ENCODE measurements around the gene TM9SF4.

The TM9SF4 gene

DNA sequence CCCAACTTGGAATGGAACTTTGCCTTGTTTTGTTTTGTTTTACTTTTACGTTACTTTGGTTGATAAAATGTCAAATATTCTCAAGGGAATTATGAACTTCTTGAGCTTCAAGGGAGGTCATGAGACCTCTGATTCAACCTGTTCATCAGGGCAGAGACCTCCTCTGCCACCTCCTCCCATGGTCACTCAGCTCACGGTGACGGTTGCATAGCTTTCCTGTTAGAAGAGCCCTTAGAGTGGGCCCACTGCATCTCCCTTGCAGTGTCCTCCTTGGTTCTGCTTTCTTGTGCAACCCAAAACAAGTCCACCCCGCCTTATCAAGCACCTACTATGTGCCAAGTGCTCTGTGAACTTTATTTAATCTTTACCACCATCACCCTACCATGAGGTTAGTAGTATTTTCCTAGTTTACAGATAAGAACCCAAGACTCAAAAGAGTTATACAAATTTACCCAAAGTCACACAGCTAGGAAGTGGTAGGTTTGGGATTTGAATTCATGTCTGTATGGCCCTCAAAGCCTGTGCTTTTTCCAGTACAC is 15.5 kb downstream of the TM9SF4 start:
- peaks cover 3 to 9% of the 10 kb centered on the region in 2 experiments; a peak in 2 of 3 replicates for H3K36me3 ChIP-seq (ENCODE audit: control insufficient read depth in 2 of 2, insufficient read depth in 1 of 2, low read length in 2 of 2)
- no peak overlapping the region for H3K27ac ChIP-seq (ENCODE audit: extremely low read depth, low read depth, low read length)
- no peaks in the 10 kb centered on the region for H3K9me3 ChIP-seq (ENCODE audit: control insufficient read depth, insufficient read depth, low read depth, low read length)
- H3K4me3 ChIP-seq (ENCODE audit: low read depth, low read length) = no peak overlapping the region
- no peak for TF ChIP-seq YY2 (tag by site-specific recombination; IDR thresholded peaks at IDR 0.05)
- no peak for TF ChIP-seq ZNF658 (tag by site-specific recombination; IDR thresholded peaks at IDR 0.05)
- TF ChIP-seq, protein P1, sequence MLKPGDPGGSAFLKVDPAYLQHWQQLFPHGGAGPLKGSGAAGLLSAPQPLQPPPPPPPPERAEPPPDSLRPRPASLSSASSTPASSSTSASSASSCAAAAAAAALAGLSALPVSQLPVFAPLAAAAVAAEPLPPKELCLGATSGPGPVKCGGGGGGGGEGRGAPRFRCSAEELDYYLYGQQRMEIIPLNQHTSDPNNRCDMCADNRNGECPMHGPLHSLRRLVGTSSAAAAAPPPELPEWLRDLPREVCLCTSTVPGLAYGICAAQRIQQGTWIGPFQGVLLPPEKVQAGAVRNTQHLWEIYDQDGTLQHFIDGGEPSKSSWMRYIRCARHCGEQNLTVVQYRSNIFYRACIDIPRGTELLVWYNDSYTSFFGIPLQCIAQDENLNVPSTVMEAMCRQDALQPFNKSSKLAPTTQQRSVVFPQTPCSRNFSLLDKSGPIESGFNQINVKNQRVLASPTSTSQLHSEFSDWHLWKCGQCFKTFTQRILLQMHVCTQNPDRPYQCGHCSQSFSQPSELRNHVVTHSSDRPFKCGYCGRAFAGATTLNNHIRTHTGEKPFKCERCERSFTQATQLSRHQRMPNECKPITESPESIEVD (tag by site-specific recombination; IDR thresholded peaks at IDR 0.05) = no peak
- TF ChIP-seq ZNF561 (tag by site-specific recombination; IDR thresholded peaks at IDR 0.05; ENCODE audit: borderline replicate concordance) = no peak
- no peak for TF ChIP-seq ZNF214 (tag by site-specific recombination; IDR thresholded peaks at IDR 0.05; ENCODE audit: borderline replicate concordance)
- TF ChIP-seq ZNF157 (tag by site-specific recombination; IDR thresholded peaks at IDR 0.05) = no peak
- TF ChIP-seq, protein P2, sequence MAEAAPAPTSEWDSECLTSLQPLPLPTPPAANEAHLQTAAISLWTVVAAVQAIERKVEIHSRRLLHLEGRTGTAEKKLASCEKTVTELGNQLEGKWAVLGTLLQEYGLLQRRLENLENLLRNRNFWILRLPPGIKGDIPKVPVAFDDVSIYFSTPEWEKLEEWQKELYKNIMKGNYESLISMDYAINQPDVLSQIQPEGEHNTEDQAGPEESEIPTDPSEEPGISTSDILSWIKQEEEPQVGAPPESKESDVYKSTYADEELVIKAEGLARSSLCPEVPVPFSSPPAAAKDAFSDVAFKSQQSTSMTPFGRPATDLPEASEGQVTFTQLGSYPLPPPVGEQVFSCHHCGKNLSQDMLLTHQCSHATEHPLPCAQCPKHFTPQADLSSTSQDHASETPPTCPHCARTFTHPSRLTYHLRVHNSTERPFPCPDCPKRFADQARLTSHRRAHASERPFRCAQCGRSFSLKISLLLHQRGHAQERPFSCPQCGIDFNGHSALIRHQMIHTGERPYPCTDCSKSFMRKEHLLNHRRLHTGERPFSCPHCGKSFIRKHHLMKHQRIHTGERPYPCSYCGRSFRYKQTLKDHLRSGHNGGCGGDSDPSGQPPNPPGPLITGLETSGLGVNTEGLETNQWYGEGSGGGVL (tag by site-specific recombination; IDR thresholded peaks at IDR 0.05) = no peak
- TF ChIP-seq ZNF549 (tag by site-specific recombination; IDR thresholded peaks at IDR 0.05) = no peak
- ChIA-PET CTCF (no interaction called here), POLR2A (no interaction called here)
- no peaks in the 10 kb centered on the region for H3K4me1 ChIP-seq (ENCODE audit: control insufficient read depth, insufficient read depth, low read length)

DNA sequence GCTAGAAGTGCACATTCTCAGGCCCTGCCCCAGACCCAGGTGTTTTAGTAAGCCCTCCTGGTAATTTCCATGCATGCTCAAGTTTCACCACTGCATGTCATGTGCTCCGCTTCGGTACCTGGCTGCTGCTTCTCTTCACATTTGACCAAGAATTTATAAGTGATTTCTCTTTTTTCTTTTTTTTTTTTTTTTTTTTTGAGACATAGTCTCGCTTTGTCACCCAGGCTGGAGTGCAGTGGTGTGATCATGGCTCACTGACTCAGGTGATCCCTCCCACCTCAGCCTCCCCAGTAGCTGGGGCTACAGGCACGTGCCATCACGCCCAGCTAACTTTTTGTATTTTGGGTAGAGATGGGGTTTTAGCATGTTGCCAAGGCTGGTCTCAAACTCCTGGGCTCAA is 16.0 kb downstream of the TM9SF4 start:
- Histone ChIP-seq H3K9me3 (ENCODE audit: control insufficient read depth, insufficient read depth, low read depth, low read length) (no peaks in the 10 kb centered on the region), H3K4me1 (ENCODE audit: control insufficient read depth, insufficient read depth, low read length) (peaks cover 2% of the 10 kb centered on the region; the same call in 1 of the 2 replicates), H3K36me3 (ENCODE audit: control insufficient read depth in 2 of 2, insufficient read depth in 1 of 2, low read length in 2 of 2) (peaks cover 3 to 9% of the 10 kb centered on the region in 2 experiments; a peak in 2 of 3 replicates), H3K4me3 (ENCODE audit: low read depth, low read length) (no peak overlapping the region), H3K27ac (ENCODE audit: extremely low read depth, low read depth, low read length) (no peak overlapping the region)
- ChIA-PET CTCF (no interaction called here), POLR2A (interaction anchor here (0.7 kb wide), 1 partner anchor 253 kb away, joined by 6 read pairs; no protein-coding TSS in a partner anchor)
- TF ChIP-seq ZNF555 (tag by site-specific recombination; conservative IDR thresholded peaks at IDR 0.05) (no peak), ZNF596 (tag by site-specific recombination; IDR thresholded peaks at IDR 0.05) (no peak), ZNF621 (tag by site-specific recombination; IDR thresholded peaks at IDR 0.05) (no peak), ZNF211 (tag by site-specific recombination; IDR thresholded peaks at IDR 0.05; ENCODE audit: low read depth) (no peak), HOXD13 (CRISPR knock-in tag; IDR thresholded peaks at IDR 0.05; ENCODE audit: borderline replicate concordance) (no peak), ZNF266 (tag by site-specific recombination; IDR thresholded peaks at IDR 0.05; ENCODE audit: low read depth) (no peak), KLF10 (tag by site-specific recombination; IDR thresholded peaks at IDR 0.05) (no peak), ZNF133 (tag by site-specific recombination; IDR thresholded peaks at IDR 0.05) (no peak), OVOL3 (tag by site-specific recombination; IDR thresholded peaks at IDR 0.05) (no peak), ZNF10 (tag by site-specific recombination; IDR thresholded peaks at IDR 0.05) (no peak), OSR2 (tag by site-specific recombination; IDR thresholded peaks at IDR 0.05) (no peak), ZNF843 (tag by site-specific recombination; IDR thresholded peaks at IDR 0.05) (no peak), ZNF157 (tag by site-specific recombination; IDR thresholded peaks at IDR 0.05) (no peak), ZNF138 (tag by site-specific recombination; IDR thresholded peaks at IDR 0.05; ENCODE audit: borderline replicate concordance) (no peak), ZNF707 (tag by site-specific recombination; IDR thresholded peaks at IDR 0.05) (no peak)
- TF ChIP-seq, protein P3, sequence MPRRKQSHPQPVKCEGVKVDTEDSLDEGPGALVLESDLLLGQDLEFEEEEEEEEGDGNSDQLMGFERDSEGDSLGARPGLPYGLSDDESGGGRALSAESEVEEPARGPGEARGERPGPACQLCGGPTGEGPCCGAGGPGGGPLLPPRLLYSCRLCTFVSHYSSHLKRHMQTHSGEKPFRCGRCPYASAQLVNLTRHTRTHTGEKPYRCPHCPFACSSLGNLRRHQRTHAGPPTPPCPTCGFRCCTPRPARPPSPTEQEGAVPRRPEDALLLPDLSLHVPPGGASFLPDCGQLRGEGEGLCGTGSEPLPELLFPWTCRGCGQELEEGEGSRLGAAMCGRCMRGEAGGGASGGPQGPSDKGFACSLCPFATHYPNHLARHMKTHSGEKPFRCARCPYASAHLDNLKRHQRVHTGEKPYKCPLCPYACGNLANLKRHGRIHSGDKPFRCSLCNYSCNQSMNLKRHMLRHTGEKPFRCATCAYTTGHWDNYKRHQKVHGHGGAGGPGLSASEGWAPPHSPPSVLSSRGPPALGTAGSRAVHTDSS (tag by site-specific recombination; IDR thresholded peaks at IDR 0.05) = no peak
- TF ChIP-seq, protein P4, sequence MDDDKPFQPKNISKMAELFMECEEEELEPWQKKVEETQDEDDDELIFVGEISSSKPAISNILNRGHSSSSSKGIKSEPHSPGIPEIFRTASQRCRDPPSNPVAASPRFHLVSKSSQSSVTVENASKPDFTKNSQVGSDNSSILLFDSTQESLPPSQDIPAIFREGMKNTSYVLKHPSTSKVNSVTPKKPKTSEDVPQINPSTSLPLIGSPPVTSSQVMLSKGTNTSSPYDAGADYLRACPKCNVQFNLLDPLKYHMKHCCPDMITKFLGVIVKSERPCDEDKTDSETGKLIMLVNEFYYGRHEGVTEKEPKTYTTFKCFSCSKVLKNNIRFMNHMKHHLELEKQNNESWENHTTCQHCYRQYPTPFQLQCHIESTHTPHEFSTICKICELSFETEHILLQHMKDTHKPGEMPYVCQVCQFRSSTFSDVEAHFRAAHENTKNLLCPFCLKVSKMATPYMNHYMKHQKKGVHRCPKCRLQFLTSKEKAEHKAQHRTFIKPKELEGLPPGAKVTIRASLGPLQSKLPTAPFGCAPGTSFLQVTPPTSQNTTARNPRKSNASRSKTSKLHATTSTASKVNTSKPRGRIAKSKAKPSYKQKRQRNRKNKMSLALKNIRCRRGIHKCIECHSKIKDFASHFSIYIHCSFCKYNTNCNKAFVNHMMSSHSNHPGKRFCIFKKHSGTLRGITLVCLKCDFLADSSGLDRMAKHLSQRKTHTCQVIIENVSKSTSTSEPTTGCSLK (tag by site-specific recombination; IDR thresholded peaks at IDR 0.05) = no peak
- TF ChIP-seq, protein P5, sequence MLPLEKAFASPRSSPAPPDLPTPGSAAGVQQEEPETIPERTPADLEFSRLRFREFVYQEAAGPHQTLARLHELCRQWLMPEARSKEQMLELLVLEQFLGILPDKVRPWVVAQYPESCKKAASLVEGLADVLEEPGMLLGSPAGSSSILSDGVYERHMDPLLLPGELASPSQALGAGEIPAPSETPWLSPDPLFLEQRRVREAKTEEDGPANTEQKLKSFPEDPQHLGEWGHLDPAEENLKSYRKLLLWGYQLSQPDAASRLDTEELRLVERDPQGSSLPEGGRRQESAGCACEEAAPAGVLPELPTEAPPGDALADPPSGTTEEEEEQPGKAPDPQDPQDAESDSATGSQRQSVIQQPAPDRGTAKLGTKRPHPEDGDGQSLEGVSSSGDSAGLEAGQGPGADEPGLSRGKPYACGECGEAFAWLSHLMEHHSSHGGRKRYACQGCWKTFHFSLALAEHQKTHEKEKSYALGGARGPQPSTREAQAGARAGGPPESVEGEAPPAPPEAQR (tag by site-specific recombination; IDR thresholded peaks at IDR 0.05) = no peak
- TF ChIP-seq, protein P6, sequence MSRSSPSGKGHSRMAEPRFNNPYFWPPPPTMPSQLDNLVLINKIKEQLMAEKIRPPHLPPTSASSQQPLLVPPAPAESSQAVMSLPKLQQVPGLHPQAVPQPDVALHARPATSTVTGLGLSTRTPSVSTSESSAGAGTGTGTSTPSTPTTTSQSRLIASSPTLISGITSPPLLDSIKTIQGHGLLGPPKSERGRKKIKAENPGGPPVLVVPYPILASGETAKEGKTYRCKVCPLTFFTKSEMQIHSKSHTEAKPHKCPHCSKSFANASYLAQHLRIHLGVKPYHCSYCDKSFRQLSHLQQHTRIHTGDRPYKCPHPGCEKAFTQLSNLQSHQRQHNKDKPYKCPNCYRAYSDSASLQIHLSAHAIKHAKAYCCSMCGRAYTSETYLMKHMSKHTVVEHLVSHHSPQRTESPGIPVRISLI (tag by site-specific recombination; IDR thresholded peaks at IDR 0.05) = no peak
